OCI-LY1 (cell line): ENCODE data around the gene SPNS2.

Experiments used
- H2AFZ ChIP-seq: fragments of 200-600 bp; sonication (generic), shearing (Covaris generic); 2 replicates; pipeline ENCODE4 v1.6.0; 2014; ENCODE audit warnings: antibody characterized with exemption, mild to moderate bottlenecking, low read length
- H3F3A ChIP-seq: fragments of 200-600 bp; sonication (generic), shearing (Covaris generic); 2 replicates; pipeline ENCODE4 v1.6.0; 2014; ENCODE audit warnings: mild to moderate bottlenecking, antibody characterized with exemption, low read length, moderate library complexity; ENCODE audit not compliant: insufficient read depth
- H3K27ac ChIP-seq: fragments of 200-600 bp; sonication (generic); 2 replicates; pipeline ENCODE4 v1.5.1; 2014; ENCODE audit warnings: low read length, mixed run types, mild to moderate bottlenecking, low read depth; ENCODE audit not compliant: poor library complexity, severe bottlenecking
- H3K27me3 ChIP-seq: fragments of 200-600 bp; sonication (generic); 2 replicates; pipeline ENCODE4 v1.6.0; 2014; ENCODE audit warnings: antibody characterized with exemption, mild to moderate bottlenecking, low read length, moderate library complexity; ENCODE audit not compliant: insufficient read depth
- H3K36me3 ChIP-seq: fragments of 200-600 bp; sonication (generic); 2 replicates; pipeline ENCODE4 v1.6.1; 2014; ENCODE audit warnings: mild to moderate bottlenecking, antibody characterized with exemption, low read length, moderate library complexity, mixed read lengths; ENCODE audit not compliant: insufficient read depth
- H3K4me1 ChIP-seq: fragments of 200-600 bp; sonication (generic); 2 replicates; pipeline ENCODE4 v1.5.1; 2014; ENCODE audit warnings: mild to moderate bottlenecking, low read length, moderate library complexity; ENCODE audit not compliant: insufficient read depth, severe bottlenecking
- H3K4me2 ChIP-seq: fragments of 200-600 bp; sonication (generic), shearing (Covaris generic); 2 replicates; pipeline ENCODE4 v1.6.1; 2014; ENCODE audit warnings: low read length
- H3K4me3 ChIP-seq: fragments of 200-600 bp; sonication (generic); 2 replicates; pipeline ENCODE4 v1.5.1; 2014; ENCODE audit warnings: low read length, low read depth, mild to moderate bottlenecking, mixed read lengths; ENCODE audit not compliant: poor library complexity, severe bottlenecking
- H3K79me2 ChIP-seq: fragments of 200-600 bp; shearing (Covaris generic); 2 replicates; pipeline ENCODE4 v1.6.1; 2016; ENCODE audit warnings: mixed run types, low read length, mixed read lengths; ENCODE audit not compliant: insufficient read depth
- H3K9ac ChIP-seq: fragments of 200-600 bp; sonication (generic), shearing (Covaris generic); 2 replicates; pipeline ENCODE4 v1.6.1; 2014; ENCODE audit warnings: mild to moderate bottlenecking, low read length, mixed read lengths
- H3K9me2 ChIP-seq: fragments of 200-600 bp; sonication (generic), shearing (Covaris generic); 2 replicates; pipeline ENCODE4 v1.6.1; 2014; ENCODE audit warnings: low read depth, mild to moderate bottlenecking, low read length, mixed read lengths
- H3K9me3 ChIP-seq: fragments of 200-600 bp; shearing (Covaris generic); 2 replicates; pipeline ENCODE4 v1.6.1; 2014; ENCODE audit warnings: low read length, mixed read lengths
- H4K20me1 ChIP-seq: fragments of 200-600 bp; sonication (generic), shearing (Covaris generic); 2 replicates; pipeline ENCODE4 v1.6.0; 2016; ENCODE audit warnings: mild to moderate bottlenecking, low read length; ENCODE audit not compliant: insufficient read depth
- CTCF ChIP-seq: fragments of 200-600 bp; sonication (generic), shearing (Covaris generic); IDR thresholded peaks from 2 replicates; pipeline ENCODE4 v1.5.1; 2017; ENCODE audit warnings: mild to moderate bottlenecking, antibody characterized with exemption, low read length, moderate library complexity, mixed read lengths
- EZH2 ChIP-seq: fragments of 200-600 bp; sonication (generic), shearing (Covaris generic); IDR thresholded peaks from 2 replicates; pipeline ENCODE4 v1.8.0; 2017; ENCODE audit warnings: borderline replicate concordance, mixed run types, mild to moderate bottlenecking, antibody characterized with exemption, low read length, moderate library complexity, mixed read lengths

Gene SPNS2

GRCh38 chr17:4588391-4588790, 89.7 kb downstream of the SPNS2 start:
- H2AFZ ChIP-seq, result no peak overlapping the region
- H3K79me2 ChIP-seq, result no peaks in the 10 kb centered on the region
- H3K9me2 ChIP-seq, result no peaks in the 10 kb centered on the region
- no peaks in the 10 kb centered on the region for H3K36me3 ChIP-seq
- no peak overlapping the region for H3K27ac ChIP-seq
- no peaks in the 10 kb centered on the region for H3K4me1 ChIP-seq
- H3F3A ChIP-seq, result no peaks in the 10 kb centered on the region
- H3K9ac ChIP-seq, result no peak overlapping the region
- no peaks in the 10 kb centered on the region for H3K9me3 ChIP-seq
- peaks cover 20% of the 10 kb centered on the region; the same call in 1 of the 2 replicates for H3K27me3 ChIP-seq
- H4K20me1 ChIP-seq, result no peaks in the 10 kb centered on the region
- no peak overlapping the region for H3K4me2 ChIP-seq
- TF ChIP-seq CTCF (no peak), EZH2 (no peak)
- no peak overlapping the region for H3K4me3 ChIP-seq
